Liver (tissue), 9 donors: ENCODE data around the gene MID1. TPM values are rescaled to one million over a fixed set of nuclear protein-coding genes. Genes with fewer than 3 reads are reported as not detected.

Experiments used
- DNase-seq: peaks from one replicate; pipeline ENCODE4 v3.0.0-alpha.2; 2017; ENCODE audit warnings: low spot score
- H3K27ac ChIP-seq, 2 donors: one replicate each; pipeline ENCODE4 v1.7.0; 2013; ENCODE audit warnings: inconsistent platforms in 2 of 2, low read length in 2 of 2, control low read depth in 1 of 2, low read depth in 1 of 2, mild to moderate bottlenecking in 1 of 2
- H3K27me3 ChIP-seq, 4 donors: one replicate each; pipeline versions ENCODE4 v1.6.1 to v1.7.0; 2013; ENCODE audit warnings: low read length in 3 of 4, inconsistent platforms in 1 of 4, mild to moderate bottlenecking in 1 of 4, moderate library complexity in 1 of 4; ENCODE audit not compliant: control insufficient read depth in 4 of 4, insufficient read depth in 4 of 4
- H3K36me3 ChIP-seq, 4 donors: one replicate each; pipeline versions ENCODE4 v1.6.1 to v1.7.0; 2013; ENCODE audit warnings: low read length in 3 of 4, mild to moderate bottlenecking in 3 of 4, low read depth in 1 of 4, moderate library complexity in 1 of 4; ENCODE audit not compliant: control insufficient read depth in 4 of 4, insufficient read depth in 3 of 4
- H3K4me1 ChIP-seq, 4 donors: one replicate each; pipeline versions ENCODE4 v1.6.1 to v1.7.0; 2013; ENCODE audit warnings: low read length in 3 of 4, mild to moderate bottlenecking in 3 of 4, moderate library complexity in 1 of 4; ENCODE audit not compliant: control insufficient read depth in 4 of 4, insufficient read depth in 4 of 4
- H3K4me3 ChIP-seq, 3 donors: one replicate each; pipeline versions ENCODE4 v1.6.1 to v1.7.0; 2013; ENCODE audit warnings: low read length in 3 of 3, control low read depth in 1 of 3, low read depth in 1 of 3, mild to moderate bottlenecking in 1 of 3
- H3K9ac ChIP-seq, 2 donors: one replicate each; pipeline ENCODE4 v1.7.0; 2013; ENCODE audit warnings: low read length in 2 of 2, mild to moderate bottlenecking in 2 of 2, moderate library complexity in 2 of 2, control low read depth in 1 of 2, low read depth in 1 of 2
- H3K9me3 ChIP-seq, 4 donors: one replicate each; pipeline versions ENCODE4 v1.6.1 to v1.7.0; 2013; ENCODE audit warnings: low read length in 3 of 4; ENCODE audit not compliant: control insufficient read depth in 4 of 4
- EGR1 ChIP-seq, 2 donors: IDR thresholded peaks; 2 replicates each; pipeline ENCODE4 v1.6.1; 2016 to 2018; ENCODE audit warnings: antibody characterized with exemption in 2 of 2, low read depth in 2 of 2
- FOXA1 ChIP-seq: IDR thresholded peaks from 2 replicates; pipeline ENCODE4 v1.6.1; 2016; ENCODE audit warnings: antibody characterized with exemption
- FOXA2 ChIP-seq: IDR thresholded peaks from 2 replicates; pipeline ENCODE4 v1.6.1; 2016; ENCODE audit warnings: antibody characterized with exemption
- GABPA ChIP-seq, 2 donors: IDR thresholded peaks in 1 of 2; conservative IDR thresholded peaks in 1 of 2; 2 replicates each; pipeline ENCODE4 v1.6.1; 2016; ENCODE audit warnings: antibody characterized with exemption in 2 of 2, mild to moderate bottlenecking in 1 of 2, moderate library complexity in 1 of 2
- HNF4A ChIP-seq, 2 donors: conservative IDR thresholded peaks; 2 replicates each; pipeline ENCODE4 v1.6.1; 2016; ENCODE audit warnings: antibody characterized with exemption in 2 of 2, mild to moderate bottlenecking in 2 of 2
- HNF4G ChIP-seq: IDR thresholded peaks from 2 replicates; pipeline ENCODE4 v1.6.1; 2016; ENCODE audit warnings: antibody characterized with exemption
- JUND ChIP-seq, 2 donors: IDR thresholded peaks; 2 replicates each; pipeline ENCODE4 v1.6.1; 2016; ENCODE audit warnings: antibody characterized with exemption in 2 of 2
- NR2F2 ChIP-seq: IDR thresholded peaks from 2 replicates; pipeline ENCODE4 v1.6.1; 2016; ENCODE audit warnings: antibody characterized with exemption
- RAD21 ChIP-seq, 2 donors: IDR thresholded peaks; 2 replicates each; pipeline ENCODE4 v1.6.1; 2016; ENCODE audit warnings: antibody characterized with exemption in 2 of 2, mild to moderate bottlenecking in 2 of 2
- RXRA ChIP-seq, 2 donors: IDR thresholded peaks; 2 replicates each; pipeline ENCODE4 v1.6.1; 2017 to 2018; ENCODE audit warnings: antibody characterized with exemption in 2 of 2, mild to moderate bottlenecking in 1 of 2
- SP1 ChIP-seq: IDR thresholded peaks from 2 replicates; pipeline ENCODE4 v1.6.1; 2018; ENCODE audit warnings: antibody characterized with exemption, mild to moderate bottlenecking
- TAF1 ChIP-seq: conservative IDR thresholded peaks from 2 replicates; pipeline ENCODE4 v1.6.1; 2016; ENCODE audit warnings: antibody characterized with exemption, mild to moderate bottlenecking
- YY1 ChIP-seq: IDR thresholded peaks from 2 replicates; pipeline ENCODE4 v1.6.1; 2016; ENCODE audit warnings: antibody characterized with exemption, mild to moderate bottlenecking
- WGBS: extraction: QIAGEN DNeasy Blood & Tissue Kit; methylation state at CpG from one replicate; pipeline ENCODE4 v1.1.7; 2013; 5-methylcytosine and 5-hydroxymethylcytosine counted together
- polyA plus RNA-seq, 2 donors: library from polyadenylated mRNA; stranded (reverse) in 1 of 2; unstranded in 1 of 2; fragments of 200-250 nt in 1 of 2; fragments of >200 nt in 1 of 2; fragmentation: Nextera tagmentation in 1 of 2; extraction: Ambion mirVana in 1 of 2; gene quantifications; one replicate each; pipeline versions ENCODE4 v1.2.1 to v1.2.3, GENCODE V29; 2013 to 2015
- total RNA-seq, 2 donors: library from RNA; depleted of rRNA; stranded (reverse); fragments of >200 nt; gene quantifications; one replicate each; pipeline ENCODE4 v1.2.3, GENCODE V29; 2014
- TF ChIP-seq, protein P1 (sequence below): IDR thresholded peaks from 2 replicates; pipeline ENCODE4 v1.6.1; 2016; ENCODE audit warnings: antibody characterized with exemption, mild to moderate bottlenecking
- TF ChIP-seq, protein P2 (sequence below): IDR thresholded peaks from 2 replicates; pipeline ENCODE4 v1.6.1; 2016; ENCODE audit warnings: antibody characterized with exemption
- TF ChIP-seq, protein P3 (sequence below): IDR thresholded peaks from 2 replicates; pipeline ENCODE4 v1.6.1; 2016; ENCODE audit warnings: antibody characterized with exemption
- TF ChIP-seq, protein P4 (sequence below): fragments of 150-350 bp; IDR thresholded peaks from 2 replicates; pipeline ENCODE4 v1.5.1; 2017; ENCODE audit warnings: improper control_type of control experiment, low read depth, low read length; ENCODE audit not compliant: missing input control
- TF ChIP-seq, protein P5 (sequence below): IDR thresholded peaks from 2 replicates; pipeline ENCODE4 v1.6.1; 2016; ENCODE audit warnings: antibody characterized with exemption
- donor health status: healthy.
- donor health status: healthy.
- donor health status: healthy.
- donor health status: healthy.
- donor health status: healthy.

The MID1 gene
- total and polyA plus RNA-seq, 4 donors = 1.8 to 7.9 (median 4.2) TPM

DNA sequence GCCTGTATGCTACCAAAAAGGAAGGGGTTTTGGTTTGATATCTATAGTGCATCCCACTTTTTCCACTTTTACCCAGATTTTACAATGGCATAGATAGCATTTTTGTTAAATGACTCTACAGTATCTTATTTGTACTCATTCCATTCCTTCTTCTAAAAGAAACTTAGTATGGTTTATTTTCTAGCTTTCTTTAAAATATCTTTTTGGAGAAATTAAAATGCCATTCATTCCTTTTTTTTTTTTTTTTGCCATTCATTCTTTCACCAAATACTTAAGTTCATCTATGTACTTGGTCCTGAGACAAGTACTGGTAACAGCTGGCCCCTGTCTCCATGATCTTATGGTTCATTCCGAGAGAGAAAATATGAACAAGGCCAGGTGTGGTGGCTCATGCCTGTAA lies 49.1 kb downstream of the MID1 start:
- Histone ChIP-seq H3K4me3 (no peak overlapping the region), H3K27me3 (no peaks in the 10 kb centered on the region), H3K4me1 (no peaks in the 10 kb centered on the region), H3K9me3 (peaks cover 0 to 3% (median 0%) of the 10 kb centered on the region in 4 donors), H3K9ac (no peak overlapping the region), H3K27ac (no peak overlapping the region), H3K36me3 (no peaks in the 10 kb centered on the region)
- 86% methylated on average over 1 of the region's 1 CpG for WGBS
- DNase-seq = no peak
- TF ChIP-seq, protein P1, sequence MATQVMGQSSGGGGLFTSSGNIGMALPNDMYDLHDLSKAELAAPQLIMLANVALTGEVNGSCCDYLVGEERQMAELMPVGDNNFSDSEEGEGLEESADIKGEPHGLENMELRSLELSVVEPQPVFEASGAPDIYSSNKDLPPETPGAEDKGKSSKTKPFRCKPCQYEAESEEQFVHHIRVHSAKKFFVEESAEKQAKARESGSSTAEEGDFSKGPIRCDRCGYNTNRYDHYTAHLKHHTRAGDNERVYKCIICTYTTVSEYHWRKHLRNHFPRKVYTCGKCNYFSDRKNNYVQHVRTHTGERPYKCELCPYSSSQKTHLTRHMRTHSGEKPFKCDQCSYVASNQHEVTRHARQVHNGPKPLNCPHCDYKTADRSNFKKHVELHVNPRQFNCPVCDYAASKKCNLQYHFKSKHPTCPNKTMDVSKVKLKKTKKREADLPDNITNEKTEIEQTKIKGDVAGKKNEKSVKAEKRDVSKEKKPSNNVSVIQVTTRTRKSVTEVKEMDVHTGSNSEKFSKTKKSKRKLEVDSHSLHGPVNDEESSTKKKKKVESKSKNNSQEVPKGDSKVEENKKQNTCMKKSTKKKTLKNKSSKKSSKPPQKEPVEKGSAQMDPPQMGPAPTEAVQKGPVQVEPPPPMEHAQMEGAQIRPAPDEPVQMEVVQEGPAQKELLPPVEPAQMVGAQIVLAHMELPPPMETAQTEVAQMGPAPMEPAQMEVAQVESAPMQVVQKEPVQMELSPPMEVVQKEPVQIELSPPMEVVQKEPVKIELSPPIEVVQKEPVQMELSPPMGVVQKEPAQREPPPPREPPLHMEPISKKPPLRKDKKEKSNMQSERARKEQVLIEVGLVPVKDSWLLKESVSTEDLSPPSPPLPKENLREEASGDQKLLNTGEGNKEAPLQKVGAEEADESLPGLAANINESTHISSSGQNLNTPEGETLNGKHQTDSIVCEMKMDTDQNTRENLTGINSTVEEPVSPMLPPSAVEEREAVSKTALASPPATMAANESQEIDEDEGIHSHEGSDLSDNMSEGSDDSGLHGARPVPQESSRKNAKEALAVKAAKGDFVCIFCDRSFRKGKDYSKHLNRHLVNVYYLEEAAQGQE = no peak
- TF ChIP-seq RXRA (IDR thresholded peaks at IDR 0.05) (no peak), NR2F2 (no peak), SP1 (no peak), RAD21 (IDR thresholded peaks at IDR 0.05) (no peak), GABPA (IDR thresholded peaks at IDR 0.05 in 1 of 2, conservative IDR thresholded peaks at IDR 0.05 in 1 of 2) (no peak), JUND (IDR thresholded peaks at IDR 0.05) (no peak), FOXA1 (no peak), FOXA2 (no peak), HNF4G (no peak), HNF4A (conservative IDR thresholded peaks at IDR 0.05) (no peak)
- TF ChIP-seq, protein P2, sequence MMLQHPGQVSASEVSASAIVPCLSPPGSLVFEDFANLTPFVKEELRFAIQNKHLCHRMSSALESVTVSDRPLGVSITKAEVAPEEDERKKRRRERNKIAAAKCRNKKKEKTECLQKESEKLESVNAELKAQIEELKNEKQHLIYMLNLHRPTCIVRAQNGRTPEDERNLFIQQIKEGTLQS = no peak
- TF ChIP-seq, protein P3, sequence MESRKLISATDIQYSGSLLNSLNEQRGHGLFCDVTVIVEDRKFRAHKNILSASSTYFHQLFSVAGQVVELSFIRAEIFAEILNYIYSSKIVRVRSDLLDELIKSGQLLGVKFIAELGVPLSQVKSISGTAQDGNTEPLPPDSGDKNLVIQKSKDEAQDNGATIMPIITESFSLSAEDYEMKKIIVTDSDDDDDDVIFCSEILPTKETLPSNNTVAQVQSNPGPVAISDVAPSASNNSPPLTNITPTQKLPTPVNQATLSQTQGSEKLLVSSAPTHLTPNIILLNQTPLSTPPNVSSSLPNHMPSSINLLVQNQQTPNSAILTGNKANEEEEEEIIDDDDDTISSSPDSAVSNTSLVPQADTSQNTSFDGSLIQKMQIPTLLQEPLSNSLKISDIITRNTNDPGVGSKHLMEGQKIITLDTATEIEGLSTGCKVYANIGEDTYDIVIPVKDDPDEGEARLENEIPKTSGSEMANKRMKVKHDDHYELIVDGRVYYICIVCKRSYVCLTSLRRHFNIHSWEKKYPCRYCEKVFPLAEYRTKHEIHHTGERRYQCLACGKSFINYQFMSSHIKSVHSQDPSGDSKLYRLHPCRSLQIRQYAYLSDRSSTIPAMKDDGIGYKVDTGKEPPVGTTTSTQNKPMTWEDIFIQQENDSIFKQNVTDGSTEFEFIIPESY = no peak
- TF ChIP-seq, protein P4, sequence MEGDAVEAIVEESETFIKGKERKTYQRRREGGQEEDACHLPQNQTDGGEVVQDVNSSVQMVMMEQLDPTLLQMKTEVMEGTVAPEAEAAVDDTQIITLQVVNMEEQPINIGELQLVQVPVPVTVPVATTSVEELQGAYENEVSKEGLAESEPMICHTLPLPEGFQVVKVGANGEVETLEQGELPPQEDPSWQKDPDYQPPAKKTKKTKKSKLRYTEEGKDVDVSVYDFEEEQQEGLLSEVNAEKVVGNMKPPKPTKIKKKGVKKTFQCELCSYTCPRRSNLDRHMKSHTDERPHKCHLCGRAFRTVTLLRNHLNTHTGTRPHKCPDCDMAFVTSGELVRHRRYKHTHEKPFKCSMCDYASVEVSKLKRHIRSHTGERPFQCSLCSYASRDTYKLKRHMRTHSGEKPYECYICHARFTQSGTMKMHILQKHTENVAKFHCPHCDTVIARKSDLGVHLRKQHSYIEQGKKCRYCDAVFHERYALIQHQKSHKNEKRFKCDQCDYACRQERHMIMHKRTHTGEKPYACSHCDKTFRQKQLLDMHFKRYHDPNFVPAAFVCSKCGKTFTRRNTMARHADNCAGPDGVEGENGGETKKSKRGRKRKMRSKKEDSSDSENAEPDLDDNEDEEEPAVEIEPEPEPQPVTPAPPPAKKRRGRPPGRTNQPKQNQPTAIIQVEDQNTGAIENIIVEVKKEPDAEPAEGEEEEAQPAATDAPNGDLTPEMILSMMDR = no peak
- TF ChIP-seq, protein P5, sequence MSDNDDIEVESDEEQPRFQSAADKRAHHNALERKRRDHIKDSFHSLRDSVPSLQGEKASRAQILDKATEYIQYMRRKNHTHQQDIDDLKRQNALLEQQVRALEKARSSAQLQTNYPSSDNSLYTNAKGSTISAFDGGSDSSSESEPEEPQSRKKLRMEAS = no peak

DNA sequence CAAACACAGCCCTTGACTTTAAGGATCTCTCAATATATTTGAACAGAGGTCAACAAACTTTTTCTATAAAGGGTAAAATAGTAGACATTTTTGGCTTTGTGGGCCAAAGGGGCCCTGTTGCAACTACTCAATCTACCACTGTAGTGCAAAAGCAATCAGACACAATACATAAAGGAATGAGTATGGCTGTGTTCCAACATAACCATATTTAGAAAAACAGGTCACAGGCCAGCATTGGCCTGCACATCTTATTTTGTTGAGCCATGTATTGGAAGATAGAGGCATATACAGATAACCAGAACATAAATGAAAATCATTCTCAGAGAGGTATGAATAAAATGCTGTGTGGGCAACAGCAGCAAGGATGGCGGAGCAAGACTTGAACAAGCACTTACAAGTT lies 49.8 kb downstream of the MID1 start:
- DNase-seq = no peak
- Histone ChIP-seq H3K4me3 (no peak overlapping the region), H3K27ac (no peak overlapping the region), H3K4me1 (no peaks in the 10 kb centered on the region), H3K27me3 (no peaks in the 10 kb centered on the region), H3K9ac (no peak overlapping the region), H3K36me3 (no peaks in the 10 kb centered on the region), H3K9me3 (peaks cover 0 to 3% (median 0%) of the 10 kb centered on the region in 4 donors)
- TF ChIP-seq YY1 = no peak
- TF ChIP-seq, protein P3 = no peak
- TF ChIP-seq EGR1 (IDR thresholded peaks at IDR 0.05; ENCODE audit: low read depth in 2 of 2) = no peak
- TF ChIP-seq, protein P1 = no peak
- TF ChIP-seq SP1 = no peak
- no peak for TF ChIP-seq RAD21 (IDR thresholded peaks at IDR 0.05)
- TF ChIP-seq TAF1 = no peak
- TF ChIP-seq JUND (IDR thresholded peaks at IDR 0.05) = no peak
- TF ChIP-seq FOXA1 = no peak
- TF ChIP-seq, protein P5 = no peak
- TF ChIP-seq FOXA2 = no peak
- 100% methylated on average over 1 of the region's 1 CpG for WGBS
